ENCODE measurements around the gene RRP36. TPM values are rescaled to one million over a fixed set of nuclear protein-coding genes. Genes with fewer than 3 reads are reported as not detected.

RRP36 gene
- polyA plus RNA-seq, 3 donors, result 26.6 to 52.5 (median 43.3) TPM

- H3K4me1 Mint-ChIP-seq, result peaks cover 35% of the 10 kb centered on the region
- no peaks in the 10 kb centered on the region for H3K27me3 ChIP-seq (ENCODE audit: control insufficient read depth in 2 of 2, insufficient read depth in 2 of 2, low read length in 2 of 2)
- H3K9me3 Mint-ChIP-seq, result no peaks in the 10 kb centered on the region
- peak within 1 kb of the TSS; percentile 66 to 91 (median 85) for H3K4me3 ChIP-seq (replicated peaks in 1 of 3; ENCODE audit: low read depth in 2 of 3, low read length in 3 of 3)
- no peaks in the 10 kb centered on the region for H4K20me1 ChIP-seq (ENCODE audit: insufficient read depth, low read length)
- peak; percentile 59 to 82 (median 72) for DNase-seq
- peak within 1 kb of the TSS; percentile 44 to 86 for H3K27ac ChIP-seq (ENCODE audit: low read depth in 1 of 2, low read length in 2 of 2)
- peak within 1 kb of the TSS; percentile 98 for H2AFZ ChIP-seq (ENCODE audit: insufficient read depth, low read depth, low read length, poor library complexity, severe bottlenecking)
- H3K27me3 Mint-ChIP-seq (ENCODE audit: low read depth in 3 of 3), result peaks cover 0 to 2% (median 2%) of the 10 kb centered on the region in 3 donors
- 0% methylated on average over 30 of the region's 45 CpGs for WGBS (ENCODE audit: insufficient coverage)
- H3K36me3 Mint-ChIP-seq, result peaks cover 39 to 50% of the 10 kb centered on the region in 2 donors
- H3K9ac ChIP-seq (ENCODE audit: insufficient read depth, low read length, poor library complexity, severe bottlenecking), result peak within 1 kb of the TSS; percentile 80
- peak within 1 kb of the TSS; percentile 98 for H3K4me2 ChIP-seq (replicated peaks; ENCODE audit: extremely low read depth, low read length, poor library complexity, severe bottlenecking)
- no peak for TF ChIP-seq CTCF (IDR thresholded peaks at IDR 0.05)
- H3K9me3 ChIP-seq (replicated peaks in 1 of 2; ENCODE audit: control insufficient read depth in 1 of 2, insufficient read depth in 1 of 2, low read length in 2 of 2), result no peaks in the 10 kb centered on the region
- intact Hi-C loops (cut with micrococcal nuclease), result loop anchor here in 1 of 2 donors (10.0 kb wide), 1 partner anchor 121 kb away; the partner anchor contains the start of gene SRF
- peaks cover 13 to 41% of the 10 kb centered on the region in 2 donors for H3K36me3 ChIP-seq (replicated peaks in 1 of 2; ENCODE audit: control insufficient read depth in 1 of 2, insufficient read depth in 2 of 2, low read length in 2 of 2)
- peaks cover 14% of the 10 kb centered on the region for H3K79me2 ChIP-seq (ENCODE audit: insufficient read depth, low read length)
- peaks cover 16 to 29% of the 10 kb centered on the region in 2 donors for H3K4me1 ChIP-seq (ENCODE audit: control insufficient read depth in 1 of 2, insufficient read depth in 2 of 2, low read length in 2 of 2)
- peak within 1 kb of the TSS; percentile 87 to 97 (median 95) for H3K27ac Mint-ChIP-seq
- peak within 1 kb of the TSS; percentile 89 to 97 for H3K4me3 Mint-ChIP-seq
Observed at GRCh38 chr6:43053545-43054205, 32.3 kb downstream of the RRP36 start, which contains the start of gene CUL7. TSS of gene CUL7 (minus strand) at chr6:43053851. CDS start at chr6:43052788, 1,063 bp downstream.

GRCh38 chr6:43054206-43054943, 33.0 kb downstream of the RRP36 start:
- Mint-ChIP-seq H3K36me3 (peaks cover 35 to 43% of the 10 kb centered on the region in 2 donors), H3K27me3 (ENCODE audit: low read depth in 3 of 3) (peaks cover 0 to 2% (median 2%) of the 10 kb centered on the region in 3 donors), H3K4me3 (peak overlapping the region; percentile 89 to 97), H3K27ac (peak overlapping the region; percentile 87 to 97 (median 95)), H3K9me3 (no peaks in the 10 kb centered on the region), H3K4me1 (peaks cover 38% of the 10 kb centered on the region)
- Histone ChIP-seq H3K9ac (ENCODE audit: insufficient read depth, low read length, poor library complexity, severe bottlenecking) (peak overlapping the region; percentile 80), H3K9me3 (replicated peaks in 1 of 2; ENCODE audit: control insufficient read depth in 1 of 2, insufficient read depth in 1 of 2, low read length in 2 of 2) (no peaks in the 10 kb centered on the region), H3K79me2 (ENCODE audit: insufficient read depth, low read length) (peaks cover 19% of the 10 kb centered on the region), H2AFZ (ENCODE audit: insufficient read depth, low read depth, low read length, poor library complexity, severe bottlenecking) (peak overlapping the region; percentile 98), H3K36me3 (replicated peaks in 1 of 2; ENCODE audit: control insufficient read depth in 1 of 2, insufficient read depth in 2 of 2, low read length in 2 of 2) (peaks cover 10 to 34% of the 10 kb centered on the region in 2 donors), H3K4me3 (replicated peaks in 1 of 3; ENCODE audit: low read depth in 2 of 3, low read length in 3 of 3) (peak overlapping the region; percentile 66 to 91 (median 85)), H3K27me3 (ENCODE audit: control insufficient read depth in 2 of 2, insufficient read depth in 2 of 2, low read length in 2 of 2) (no peaks in the 10 kb centered on the region), H4K20me1 (ENCODE audit: insufficient read depth, low read length) (no peaks in the 10 kb centered on the region), H3K4me2 (replicated peaks; ENCODE audit: extremely low read depth, low read length, poor library complexity, severe bottlenecking) (peak overlapping the region; percentile 98), H3K27ac (ENCODE audit: low read depth in 1 of 2, low read length in 2 of 2) (peak overlapping the region in 1 of 2 donors; percentile 86), H3K4me1 (ENCODE audit: control insufficient read depth in 1 of 2, insufficient read depth in 2 of 2, low read length in 2 of 2) (peaks cover 19 to 33% of the 10 kb centered on the region in 2 donors)
- no peak for DNase-seq
- WGBS (ENCODE audit: insufficient coverage), result 87% methylated on average over 16 of the region's 17 CpGs
- TF ChIP-seq CTCF (IDR thresholded peaks at IDR 0.05), result no peak
- intact Hi-C loops (cut with micrococcal nuclease), result loop anchor here in 1 of 2 donors (10.0 kb wide), 1 partner anchor 120 kb away; the partner anchor contains the start of gene SRF
